CD4-positive, alpha-beta T cell (primary cell): ENCODE results near the gene TP53I13. TPM values are rescaled to one million over a fixed set of nuclear protein-coding genes. Genes with fewer than 3 reads are reported as not detected.
A peak's percentile ranks its signal among the peaks of the same experiment; 100 is the strongest.

Experiments used
- ATAC-seq: fragments of 200-7000 bp; cut with Tn5 transposase; one replicate; pipeline ENCODE4 v1.10.0; 2022; ENCODE audit warnings: mild to moderate bottlenecking; ENCODE audit not compliant: poor library complexity
- CTCF ChIA-PET: fragments of 350-600 bp; sonication (Branson Sonifier 250); formaldehyde crosslinking; loops from one replicate; lab custom pipeline; 2021; ENCODE audit warnings: antibody characterized with exemption, inconsistent platforms; lab: Charles Lee
- POLR2A ChIA-PET: fragments of 350-600 bp; sonication (Branson Sonifier 250); formaldehyde crosslinking; loops from one replicate; lab custom pipeline; 2021; ENCODE audit warnings: antibody characterized with exemption, inconsistent platforms; lab: Charles Lee
- DNase-seq, 14 experiments: peaks; one replicate each; pipeline ENCODE4 v3.0.0-alpha.2; 2013 to 2020; ENCODE audit warnings: mixed read lengths in 2 of 14
- H3K27ac ChIP-seq, 2 donors: one replicate each; pipeline versions ENCODE4 v1.5.1 to v1.7.0; 2013; ENCODE audit warnings: low read length in 2 of 2, low read depth in 1 of 2, mild to moderate bottlenecking in 1 of 2
- H3K27me3 ChIP-seq, 2 experiments: 1 replicate in 1 of 2; 2 replicates in 1 of 2; pipeline versions ENCODE4 v1.6.1 to v1.7.0; 2013; ENCODE audit warnings: low read length in 2 of 2, control low read depth in 1 of 2, mild to moderate bottlenecking in 1 of 2, moderate library complexity in 1 of 2; ENCODE audit not compliant: insufficient read depth in 2 of 2, control insufficient read depth in 1 of 2
- H3K36me3 ChIP-seq: one replicate; pipeline ENCODE4 v1.6.1; 2013; ENCODE audit warnings: low read length, control low read depth; ENCODE audit not compliant: insufficient read depth
- H3K4me1 ChIP-seq: one replicate; pipeline ENCODE4 v1.6.1; 2013; ENCODE audit warnings: low read length, control low read depth; ENCODE audit not compliant: insufficient read depth
- H3K4me3 ChIP-seq: one replicate; pipeline ENCODE4 v1.5.1; 2013; ENCODE audit warnings: mild to moderate bottlenecking, low read length, moderate library complexity
- H3K9me3 ChIP-seq, 2 experiments: 1 replicate in 1 of 2; 2 replicates in 1 of 2; pipeline versions ENCODE4 v1.6.1 to v1.7.0; 2013; ENCODE audit warnings: low read length in 2 of 2, mild to moderate bottlenecking in 2 of 2, control low read depth in 1 of 2, moderate library complexity in 1 of 2; ENCODE audit not compliant: control insufficient read depth in 1 of 2, insufficient read depth in 1 of 2
- H3K27ac Mint-ChIP-seq: one replicate; pipeline ENCODE4 v1.8.0; 2020; ENCODE audit warnings: mixed read lengths
- H3K27me3 Mint-ChIP-seq: one replicate; pipeline ENCODE4 v1.8.0; 2021; ENCODE audit warnings: mixed read lengths
- H3K36me3 Mint-ChIP-seq: one replicate; pipeline ENCODE4 v1.8.0; 2021; ENCODE audit warnings: low read depth, mixed read lengths
- H3K4me1 Mint-ChIP-seq: one replicate; pipeline ENCODE4 v1.8.0; 2021; ENCODE audit warnings: low read depth, mixed read lengths
- H3K4me3 Mint-ChIP-seq: one replicate; pipeline ENCODE4 v1.8.0; 2020; ENCODE audit warnings: mild to moderate bottlenecking, mixed read lengths
- H3K9me3 Mint-ChIP-seq: one replicate; pipeline ENCODE4 v1.8.0; 2020; ENCODE audit warnings: mixed read lengths
- CTCF ChIP-seq: fragments of 200-600 bp; IDR thresholded peaks from one replicate; pipeline ENCODE4 v1.8.0; 2022; ENCODE audit warnings: antibody characterized with exemption, mild to moderate bottlenecking
- intact Hi-C, 2 experiments: fragments of 100-400 bp; cut with DNase I in 1 of 2; cut with micrococcal nuclease in 1 of 2; formaldehyde crosslinking; loops; one replicate each; pipeline versions ENCODE4 v1.15.1 to v1.9.0; 2023 to 2025; cut with DNase I, micrococcal nuclease
- total RNA-seq, 174 experiments: library from RNA in 2 of 174; stranded (reverse) in 2 of 174; gene quantifications; one replicate each; pipeline ENCODE4 v1.2.3 and lab custom pipeline; 2021 to 2026

TP53I13 gene
- total RNA-seq, 2 experiments from 2014 or later, result 45.8 to 47.7 TPM

GRCh38 chr17:29617125-29617480 is 48.6 kb downstream of the TP53I13 start:
- H3K4me1 ChIP-seq, result peaks cover 67% of the 10 kb centered on the region
- intact Hi-C loops, result loop anchor here (1.0 to 10.0 kb wide), 5 partner anchors 28 to 318 kb away; partner anchors contain the start of genes ABHD15 (in 2 of the 2), TP53I13 (in 2 of the 2), GIT1 (in 1 of the 2) and SSH2 (in 1 of the 2)
- H3K4me3 ChIP-seq, result peak overlapping the region; percentile 68
- H3K36me3 ChIP-seq, result no peaks in the 10 kb centered on the region
- peak; percentile 65 for TF ChIP-seq CTCF
- POLR2A ChIA-PET, result interaction anchor here (0.6 to 4.3 kb wide), 27 partner anchors 8 to 1693 kb away, joined by 3 to 40 read pairs (median 5); partner anchors contain the start of genes ABHD15, ANKRD13B, NUFIP2 and SSH2
- peak overlapping the region; percentile 78 for H3K27ac Mint-ChIP-seq
- CTCF ChIA-PET, result interaction anchor here (0.6 to 6.5 kb wide), 32 partner anchors 10 to 500 kb away, joined by 3 to 96 read pairs (median 6); partner anchors contain the start of genes ABHD15, ANKRD13B, SSH2 and TP53I13
- DNase-seq (peak; percentile 81 to 96 (median 88)), ATAC-seq (peak; percentile 69)
- H3K4me1 Mint-ChIP-seq, result peaks cover 47% of the 10 kb centered on the region
- H3K27me3 Mint-ChIP-seq, result no peaks in the 10 kb centered on the region
- H3K36me3 Mint-ChIP-seq, result no peaks in the 10 kb centered on the region
- no peaks in the 10 kb centered on the region for H3K27me3 ChIP-seq
- H3K27ac ChIP-seq, result no peak overlapping the region
- H3K9me3 Mint-ChIP-seq, result no peaks in the 10 kb centered on the region
- H3K4me3 Mint-ChIP-seq, result peak overlapping the region; percentile 91
- no peaks in the 10 kb centered on the region for H3K9me3 ChIP-seq

GRCh38 chr17:29617481-29618271 is 49.2 kb downstream of the TP53I13 start:
- Histone ChIP-seq H3K9me3 (no peaks in the 10 kb centered on the region), H3K4me1 (peaks cover 72% of the 10 kb centered on the region), H3K36me3 (no peaks in the 10 kb centered on the region), H3K27ac (peak overlapping the region in 1 of 2 donors; percentile 49), H3K27me3 (no peaks in the 10 kb centered on the region), H3K4me3 (peak overlapping the region; percentile 68)
- Mint-ChIP-seq H3K27ac (peak overlapping the region; percentile 78), H3K9me3 (no peaks in the 10 kb centered on the region), H3K27me3 (no peaks in the 10 kb centered on the region), H3K36me3 (no peaks in the 10 kb centered on the region), H3K4me1 (peaks cover 50% of the 10 kb centered on the region), H3K4me3 (peak overlapping the region; percentile 91)
- peak; percentile 78 to 95 (median 86) for DNase-seq
- ATAC-seq, result peak; percentile 48
- CTCF ChIA-PET, result interaction anchor here (0.5 to 6.5 kb wide), 37 partner anchors 9 to 501 kb away, joined by 3 to 96 read pairs (median 5); partner anchors contain the start of genes ABHD15, ANKRD13B, SSH2 and TP53I13
- peak; percentile 62 for TF ChIP-seq CTCF
- POLR2A ChIA-PET, result interaction anchor here (0.6 to 4.3 kb wide), 30 partner anchors 8 to 1693 kb away, joined by 3 to 40 read pairs (median 4); partner anchors contain the start of genes ABHD15, ANKRD13B, NUFIP2 and PHF12
- intact Hi-C loops, result loop anchor here (1.0 to 10.0 kb wide), 6 partner anchors 28 to 317 kb away; partner anchors contain the start of genes ABHD15 (in 2 of the 2), TP53I13 (in 2 of the 2), GIT1 (in 1 of the 2) and SSH2 (in 1 of the 2)
